ENCODE data around the gene CYP2W1. TPM values are rescaled to one million over a fixed set of nuclear protein-coding genes. Genes with fewer than 3 reads are reported as not detected.
"Not testable (repeated sequence)": the region's sequence is repeated elsewhere in the genome, so short reads cannot be mapped to it uniquely, and the experiment has no call there.

CYP2W1 gene
- total RNA-seq, 4 donors from 2014 or later: 5.7 to 18.6 (median 12.1) TPM

DNA sequence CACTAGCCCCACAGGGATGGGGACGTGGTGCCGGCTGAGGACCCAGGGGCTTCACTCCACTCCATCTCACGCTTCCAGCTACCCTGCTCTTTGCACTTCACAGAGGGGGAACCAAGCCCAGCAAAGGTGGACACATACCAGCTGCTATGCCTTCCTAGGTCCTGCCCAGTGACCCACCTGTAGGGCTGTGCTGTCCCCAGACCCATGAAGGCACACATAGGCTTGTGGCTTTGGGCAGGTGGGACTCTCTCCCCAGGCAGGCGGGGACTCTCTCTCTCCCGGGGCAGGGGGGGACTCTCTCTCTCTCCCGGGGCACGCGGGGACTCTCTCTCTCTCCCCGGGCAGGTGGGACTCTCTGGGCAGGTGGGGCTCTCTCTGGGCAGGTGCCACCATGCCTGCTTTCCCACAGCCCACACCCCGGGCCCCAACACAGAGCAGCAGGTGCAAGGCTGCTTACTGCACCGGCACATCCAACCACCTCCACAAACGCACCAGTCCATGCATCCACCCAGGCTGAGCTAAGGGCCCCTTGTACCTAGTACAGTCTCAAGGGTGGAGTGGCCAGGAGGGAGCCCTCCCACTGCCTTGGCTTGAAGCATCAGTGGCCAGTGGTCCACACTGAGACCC, 47.6 kb downstream of the CYP2W1 start:
- peak overlapping the region in 1 of 4 donors; percentile 99 for H3K27ac ChIP-seq
- peaks cover 0 to 41% (median 17%) of the 10 kb centered on the region in 4 donors for H3K4me1 ChIP-seq
- peaks cover 0 to 11% (median 0%) of the 10 kb centered on the region in 3 donors for H3K36me3 ChIP-seq
- WGBS, 2 donors: 83 to 91% methylated on average over 9 to 12 of the region's 12 CpGs
- TF ChIP-seq, protein P1, sequence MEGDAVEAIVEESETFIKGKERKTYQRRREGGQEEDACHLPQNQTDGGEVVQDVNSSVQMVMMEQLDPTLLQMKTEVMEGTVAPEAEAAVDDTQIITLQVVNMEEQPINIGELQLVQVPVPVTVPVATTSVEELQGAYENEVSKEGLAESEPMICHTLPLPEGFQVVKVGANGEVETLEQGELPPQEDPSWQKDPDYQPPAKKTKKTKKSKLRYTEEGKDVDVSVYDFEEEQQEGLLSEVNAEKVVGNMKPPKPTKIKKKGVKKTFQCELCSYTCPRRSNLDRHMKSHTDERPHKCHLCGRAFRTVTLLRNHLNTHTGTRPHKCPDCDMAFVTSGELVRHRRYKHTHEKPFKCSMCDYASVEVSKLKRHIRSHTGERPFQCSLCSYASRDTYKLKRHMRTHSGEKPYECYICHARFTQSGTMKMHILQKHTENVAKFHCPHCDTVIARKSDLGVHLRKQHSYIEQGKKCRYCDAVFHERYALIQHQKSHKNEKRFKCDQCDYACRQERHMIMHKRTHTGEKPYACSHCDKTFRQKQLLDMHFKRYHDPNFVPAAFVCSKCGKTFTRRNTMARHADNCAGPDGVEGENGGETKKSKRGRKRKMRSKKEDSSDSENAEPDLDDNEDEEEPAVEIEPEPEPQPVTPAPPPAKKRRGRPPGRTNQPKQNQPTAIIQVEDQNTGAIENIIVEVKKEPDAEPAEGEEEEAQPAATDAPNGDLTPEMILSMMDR (IDR thresholded peaks at IDR 0.05): no peak
- TF ChIP-seq POLR2A (IDR thresholded peaks at IDR 0.05) (no peak), EP300 (IDR thresholded peaks at IDR 0.05) (no peak)
- no peak for DNase-seq (ENCODE audit: low spot score in 2 of 2)
- no peaks in the 10 kb centered on the region for H3K27me3 ChIP-seq
- H3K9me3 ChIP-seq: no peaks in the 10 kb centered on the region
- no peak overlapping the region for H3K4me3 ChIP-seq

DNA sequence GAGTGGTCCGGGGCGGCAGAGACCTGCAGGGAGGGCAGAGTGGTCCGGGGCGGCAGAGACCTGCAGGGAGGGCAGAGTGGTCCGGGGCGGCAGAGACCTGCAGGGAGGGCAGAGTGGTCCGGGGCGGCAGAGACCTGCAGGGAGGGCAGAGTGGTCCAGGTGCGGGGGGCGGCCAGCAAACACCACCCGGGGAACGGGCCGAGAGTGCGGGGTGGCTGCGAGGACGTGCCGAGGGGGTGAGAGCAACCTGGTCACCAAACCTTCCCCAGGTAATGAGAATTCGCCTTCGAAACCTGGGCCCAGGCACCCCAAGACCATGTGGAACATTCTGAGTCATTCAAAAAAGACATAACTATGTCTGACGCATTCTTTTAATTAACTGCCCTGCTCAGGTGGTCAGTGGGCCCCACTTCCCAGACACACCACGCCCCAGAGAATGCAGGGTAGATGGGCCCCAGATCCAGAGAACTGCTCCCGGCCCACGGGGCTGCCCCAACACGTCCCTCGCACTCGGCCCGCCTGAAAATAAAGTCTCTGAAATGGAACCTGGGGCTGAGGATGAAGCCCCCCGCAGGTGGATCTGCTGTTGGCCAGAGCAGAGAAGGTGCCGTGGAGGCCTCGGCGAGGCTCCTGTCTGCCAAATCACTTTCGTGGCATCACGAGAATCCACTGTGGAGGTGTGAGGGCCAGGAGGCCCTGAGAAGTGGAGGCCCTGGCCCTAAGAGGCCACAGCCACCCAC, 48.9 kb downstream of the CYP2W1 start:
- DNase-seq (ENCODE audit: low spot score in 2 of 2): no peak
- Histone ChIP-seq H3K4me3 (no peak overlapping the region), H3K9me3 (no peaks in the 10 kb centered on the region), H3K27ac (no peak overlapping the region), H3K27me3 (no peaks in the 10 kb centered on the region), H3K4me1 (peaks cover 0 to 28% (median 13%) of the 10 kb centered on the region in 4 donors), H3K36me3 (peaks cover 0 to 5% (median 0%) of the 10 kb centered on the region in 3 donors)
- 94 to 96% methylated on average over 29 to 30 of the region's 33 CpGs for WGBS, 2 donors
- TF ChIP-seq POLR2A (IDR thresholded peaks at IDR 0.05) (no peak), EP300 (IDR thresholded peaks at IDR 0.05) (no peak)
- TF ChIP-seq, protein P1 (IDR thresholded peaks at IDR 0.05): no peak

DNA sequence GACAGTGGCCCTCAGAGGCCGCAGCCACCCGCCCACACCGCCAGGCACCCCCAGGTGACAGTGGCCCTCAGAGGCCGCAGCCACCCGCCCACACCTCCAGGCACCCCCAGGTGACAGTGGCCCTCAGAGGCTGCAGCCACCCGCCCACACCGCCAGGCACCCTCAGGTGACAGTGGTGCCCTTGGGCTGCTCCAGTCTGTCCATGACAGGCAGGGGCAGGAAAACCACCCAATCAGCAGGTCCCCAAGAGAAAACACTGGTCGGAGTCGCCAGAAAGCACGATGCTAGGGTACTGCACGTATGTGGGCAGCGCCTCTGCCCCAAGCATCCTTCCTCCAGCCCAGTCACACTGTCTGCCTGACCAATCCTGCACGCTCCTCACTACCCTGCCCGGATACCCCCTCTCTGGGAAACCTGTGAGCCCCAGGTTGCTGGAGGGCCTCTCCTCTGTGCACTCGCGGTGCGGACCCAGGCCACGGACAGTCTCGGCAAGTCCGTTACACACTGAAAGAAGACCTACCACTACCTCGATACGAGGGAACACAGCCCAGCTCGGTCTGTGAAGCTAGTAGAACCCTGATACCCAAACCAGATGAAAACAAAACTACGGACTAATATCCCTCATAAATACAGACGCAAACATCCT, 49.7 kb downstream of the CYP2W1 start:
- TF ChIP-seq, protein P1 (IDR thresholded peaks at IDR 0.05): no peak
- no peak for TF ChIP-seq EP300 (IDR thresholded peaks at IDR 0.05)
- no peak for TF ChIP-seq POLR2A (IDR thresholded peaks at IDR 0.05)
- Histone ChIP-seq H3K36me3 (peaks cover 0 to 5% (median 0%) of the 10 kb centered on the region in 3 donors), H3K27ac (no peak overlapping the region), H3K9me3 (no peaks in the 10 kb centered on the region), H3K4me3 (no peak overlapping the region), H3K27me3 (no peaks in the 10 kb centered on the region), H3K4me1 (peaks cover 0 to 21% (median 9%) of the 10 kb centered on the region in 4 donors)
- 93 to 95% methylated on average over 18 to 23 of the region's 25 CpGs for WGBS, 2 donors
- DNase-seq (ENCODE audit: low spot score in 2 of 2): no peak

DNA sequence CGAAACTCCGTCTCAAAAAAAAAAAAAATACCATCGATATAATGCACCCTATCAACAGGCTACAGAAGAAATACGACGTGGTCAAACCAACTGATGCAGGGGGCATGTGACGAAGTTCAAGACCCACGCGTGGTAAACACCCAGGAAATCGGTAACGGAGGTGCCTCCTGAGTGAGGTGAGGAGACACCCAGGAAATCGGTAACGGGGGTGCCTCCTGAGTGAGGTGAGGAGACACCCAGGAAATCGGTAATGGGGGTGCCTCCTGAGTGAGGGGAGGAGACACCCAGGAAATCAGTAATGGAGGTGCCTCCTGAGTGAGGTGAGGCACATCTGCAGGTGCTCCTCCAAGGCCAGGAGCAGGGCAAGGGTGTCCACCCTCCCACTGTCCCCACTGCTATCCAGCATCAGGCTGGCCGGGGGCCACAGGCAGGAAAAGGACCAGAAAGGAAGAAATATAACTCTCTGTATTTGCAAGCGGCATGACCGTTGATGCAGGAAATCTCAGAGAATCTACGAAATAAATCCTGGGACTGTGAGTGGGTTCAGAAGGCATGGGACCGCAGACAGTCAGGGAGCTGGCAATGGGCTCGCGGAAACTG, 50.7 kb downstream of the CYP2W1 start:
- H3K27me3 ChIP-seq: no peaks in the 10 kb centered on the region
- WGBS, 2 donors: 87% methylated on average over 20 of the region's 20 CpGs
- DNase-seq (ENCODE audit: low spot score in 2 of 2): no peak
- H3K4me1 ChIP-seq: peaks cover 0 to 18% (median 9%) of the 10 kb centered on the region in 4 donors
- no peak overlapping the region for H3K27ac ChIP-seq
- H3K4me3 ChIP-seq: no peak overlapping the region
- TF ChIP-seq POLR2A (IDR thresholded peaks at IDR 0.05) (no peak), EP300 (IDR thresholded peaks at IDR 0.05) (no peak)
- TF ChIP-seq, protein P1 (IDR thresholded peaks at IDR 0.05): no peak
- peaks cover 0 to 5% (median 0%) of the 10 kb centered on the region in 3 donors for H3K36me3 ChIP-seq
- H3K9me3 ChIP-seq: no peaks in the 10 kb centered on the region

DNA sequence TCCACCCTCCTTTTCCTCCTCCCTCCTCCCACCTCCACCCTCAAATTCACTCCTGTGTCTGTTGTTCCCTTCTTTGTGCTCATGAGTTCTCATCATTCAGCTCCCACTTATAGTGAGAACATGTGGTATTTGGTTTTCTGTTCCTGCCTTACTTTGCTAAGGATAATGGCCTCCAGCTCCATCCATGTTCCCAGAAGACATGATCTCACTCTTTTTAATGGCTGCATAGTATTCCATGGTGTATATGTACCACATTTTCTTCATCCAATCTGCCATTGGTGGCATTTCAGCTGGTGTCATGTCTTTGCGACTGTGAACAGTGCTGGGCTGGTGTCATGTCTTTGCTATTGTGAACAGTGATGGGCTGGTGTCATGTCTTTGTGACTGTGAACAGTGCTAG, 51.8 kb downstream of the CYP2W1 start:
- H3K27ac ChIP-seq; H3K27me3 ChIP-seq; H3K4me3 ChIP-seq; H3K36me3 ChIP-seq; H3K4me1 ChIP-seq; H3K9me3 ChIP-seq; DNase-seq (ENCODE audit: low spot score in 2 of 2): not testable (repeated sequence)
- WGBS, 2 donors: 95 to 100% methylated on average over 1 of the region's 1 CpG

DNA sequence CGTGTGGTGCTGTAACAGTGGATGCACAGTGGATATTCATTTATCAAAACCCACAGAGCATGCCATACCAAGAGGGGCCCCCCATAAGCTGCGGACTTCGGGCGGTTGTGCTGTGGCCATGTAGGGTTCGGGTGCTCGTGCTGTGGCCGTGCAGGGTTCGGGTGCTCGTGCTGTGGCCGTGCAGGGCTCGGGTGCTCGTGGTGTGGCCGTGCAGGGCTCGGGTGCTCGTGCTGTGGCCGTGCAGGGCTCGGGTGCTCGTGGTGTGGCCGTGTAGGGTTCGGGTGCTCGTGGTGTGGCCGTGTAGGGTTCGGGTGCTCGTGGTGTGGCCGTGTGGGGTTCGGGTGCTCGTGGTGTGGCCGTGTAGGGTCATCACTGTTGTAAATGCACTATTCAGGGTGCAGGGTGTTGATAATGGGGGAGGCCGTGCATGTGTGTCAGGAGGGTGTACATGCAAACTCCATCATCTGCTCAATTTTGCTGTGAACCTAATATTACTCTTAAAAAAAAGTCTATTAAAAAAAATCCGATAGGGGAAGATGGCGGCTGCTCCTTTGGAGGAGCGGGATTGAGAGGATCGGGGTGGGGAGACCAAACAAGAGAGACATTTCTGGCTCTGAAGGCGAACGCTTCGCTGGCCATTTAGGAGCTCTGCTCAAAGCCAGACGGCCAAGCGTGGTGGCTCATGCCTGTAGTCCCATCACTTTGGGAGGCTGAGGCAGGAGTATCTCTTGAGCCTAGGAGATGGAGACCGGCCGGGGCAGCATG, 53.4 kb downstream of the CYP2W1 start:
- not testable (repeated sequence) for H3K36me3 ChIP-seq; H3K27ac ChIP-seq; H3K27me3 ChIP-seq; H3K9me3 ChIP-seq; DNase-seq (ENCODE audit: low spot score in 2 of 2); H3K4me3 ChIP-seq
- H3K4me1 ChIP-seq: peaks cover 0 to 13% (median 6%) of the 10 kb centered on the region in 4 donors
- 96 to 97% methylated on average over 29 to 40 of the region's 40 CpGs for WGBS, 2 donors
